Measurements from ENCODE around the gene WDR6. TPM values are rescaled to one million over a fixed set of nuclear protein-coding genes. Genes with fewer than 3 reads are reported as not detected.

WDR6 gene
- total and polyA plus RNA-seq, 10 of the 15 experiments (the other 5 are each of a cell fraction or from before 2014, with no cell fraction given) = 21.3 to 169 (median 107) TPM

GRCh38 chr3:48963591-48963990 is 43.6 kb upstream of the WDR6 start:
- POLR2A ChIA-PET = interaction anchor here (1.0 kb wide), 1 partner anchor 11 kb away, joined by 5 read pairs; no protein-coding TSS in a partner anchor
- Histone ChIP-seq H3K9me3 (replicated peaks; ENCODE audit: control insufficient read depth, insufficient read depth, low read length) (no peaks in the 10 kb centered on the region), H3K36me3 (ENCODE audit: control insufficient read depth in 2 of 2, insufficient read depth in 2 of 2, low read length in 1 of 2) (peaks cover 9 to 10% of the 10 kb centered on the region in 2 experiments), H3K79me2 (ENCODE audit: control insufficient read depth, insufficient read depth, low read length) (no peaks in the 10 kb centered on the region), H3K4me3 (no peak overlapping the region), H3K27ac (ENCODE audit: control insufficient read depth, insufficient read depth) (no peak overlapping the region), H3K27me3 (replicated peaks in 1 of 2; ENCODE audit: control insufficient read depth in 2 of 2, insufficient read depth in 2 of 2, low read length in 1 of 2) (no peaks in the 10 kb centered on the region), H3K4me1 (ENCODE audit: control insufficient read depth, insufficient read depth, low read length) (peaks cover 15% of the 10 kb centered on the region), H2AFZ (ENCODE audit: control insufficient read depth, low read depth, low read length) (no peak overlapping the region), H4K20me1 (ENCODE audit: control insufficient read depth, insufficient read depth) (no peaks in the 10 kb centered on the region), H3K4me2 (ENCODE audit: control insufficient read depth, insufficient read depth) (no peak overlapping the region), H3K9ac (ENCODE audit: control insufficient read depth, insufficient read depth, low read length) (no peak overlapping the region)
- in situ Hi-C loops (cut with MboI) = no loop called here
- RAD21 ChIA-PET (ENCODE audit: unreplicated experiment) = interaction anchor here (1.7 kb wide), 1 partner anchor 12 kb away, joined by 5 read pairs; no protein-coding TSS in a partner anchor
- SMC1A ChIA-PET (ENCODE audit: uncharacterized antibody, unreplicated experiment) = no interaction called here
- BruUV-seq (replicated peaks) = no TSS peak
- CTCF ChIA-PET = interaction anchor here (1.6 kb wide), 1 partner anchor 24 kb away, joined by 5 read pairs; no protein-coding TSS in a partner anchor
- no peak for TF ChIP-seq CUX1 (IDR thresholded peaks at IDR 0.05; ENCODE audit: insufficient replicate concordance, low read depth, low read length)
- TF ChIP-seq NR2C1 (IDR thresholded peaks at IDR 0.05) = no peak
- no peak for TF ChIP-seq E2F8 (IDR thresholded peaks at IDR 0.05; ENCODE audit: low read depth, partially characterized antibody)
- no peak for TF ChIP-seq EGR1 (IDR thresholded peaks at IDR 0.05; ENCODE audit: borderline replicate concordance in 1 of 2, low read depth in 2 of 2, low read length in 2 of 2)
- TF ChIP-seq KLF5 (IDR thresholded peaks at IDR 0.05; ENCODE audit: partially characterized antibody) = no peak
- no peak for TF ChIP-seq LARP7 (IDR thresholded peaks at IDR 0.05)
- TF ChIP-seq ATF2 (IDR thresholded peaks at IDR 0.05; ENCODE audit: low read length) = no peak
- TF ChIP-seq RB1 (IDR thresholded peaks at IDR 0.05; ENCODE audit: borderline replicate concordance) = no peak
- no peak for TF ChIP-seq BRCA1 (IDR thresholded peaks at IDR 0.05; ENCODE audit: low read depth, low read length)
- 95% methylated on average over 2 of the region's 2 CpGs for WGBS (ENCODE audit: insufficient coverage, insufficient replicate concordance, low lambda C conversion rate, missing lambda C conversion rate)
- intact Hi-C loops (cut with micrococcal nuclease; ENCODE audit: unreplicated experiment) = no loop called here
- DNase-seq (ENCODE audit: low read depth, low spot score) = no peak
- ATAC-seq = no peak
- FAIRE-seq = no peak
